ENCODE data around the gene USHBP1.

The USHBP1 gene

GRCh38 chr19:17263712-17264640 lies 569 bp downstream of the USHBP1 start:
- DNase-seq (ENCODE audit: low spot score) = no peak

GRCh38 chr19:17262557-17262956 lies 2.0 kb downstream of the USHBP1 start:
- DNase-seq (ENCODE audit: low spot score) = no peak

- peak; percentile 98 for DNase-seq (ENCODE audit: low spot score)
Measured at GRCh38 chr19:17260842-17261325, 3.7 kb downstream of the USHBP1 start.

GRCh38 chr19:17259934-17260333 lies 4.6 kb downstream of the USHBP1 start:
- DNase-seq (ENCODE audit: low spot score) = no peak

- DNase-seq (ENCODE audit: low spot score) = no peak
Measured at GRCh38 chr19:17259118-17259780, 5.3 kb downstream of the USHBP1 start.

GRCh38 chr19:17256130-17256529 lies 8.4 kb downstream of the USHBP1 start:
- no peak for DNase-seq (ENCODE audit: low spot score)

- DNase-seq (ENCODE audit: low spot score) = no peak
Measured at GRCh38 chr19:17255150-17255621, 9.4 kb downstream of the USHBP1 start.

- no peak for DNase-seq (ENCODE audit: low spot score)
Measured at GRCh38 chr19:17254636-17255035, 9.9 kb downstream of the USHBP1 start.

GRCh38 chr19:17249887-17250548 lies 14.5 kb downstream of the USHBP1 start:
- DNase-seq (ENCODE audit: low spot score) = no peak

- peak; percentile 86 for DNase-seq (ENCODE audit: low spot score)
Measured at GRCh38 chr19:17248011-17248776, 16.4 kb downstream of the USHBP1 start.

- DNase-seq (ENCODE audit: low spot score) = peak; percentile 93
Measured at GRCh38 chr19:17246681-17247425, 17.7 kb downstream of the USHBP1 start.

GRCh38 chr19:17245535-17245984 lies 19.0 kb downstream of the USHBP1 start, which contains the start of gene NR2F6:
TSS of gene NR2F6 (minus strand) at chr19:17245919. CDS start at chr19:17245220, 699 bp downstream.
- DNase-seq (ENCODE audit: low spot score) = peak; percentile 93

- no peak for DNase-seq (ENCODE audit: low spot score)
Measured at GRCh38 chr19:17244618-17245534, 19.7 kb downstream of the USHBP1 start.

- DNase-seq (ENCODE audit: low spot score) = peak; percentile 82
Measured at GRCh38 chr19:17243830-17244617, 20.5 kb downstream of the USHBP1 start.

GRCh38 chr19:17243211-17243829 lies 21.2 kb downstream of the USHBP1 start:
- DNase-seq (ENCODE audit: low spot score) = peak; percentile 71

- DNase-seq (ENCODE audit: low spot score) = no peak
Measured at GRCh38 chr19:17242431-17243208, 21.9 kb downstream of the USHBP1 start.

- DNase-seq (ENCODE audit: low spot score) = no peak
Measured at GRCh38 chr19:17240826-17241399, 23.6 kb downstream of the USHBP1 start.

Data from HuH-7.5 (cell line).